ENCODE results near the gene CARD14. TPM values are rescaled to one million over a fixed set of nuclear protein-coding genes. Genes with fewer than 3 reads are reported as not detected.

CARD14 gene
- total and polyA plus RNA-seq, 12 donors = 0.30 to 3.4 (median 1.1) TPM

DNA sequence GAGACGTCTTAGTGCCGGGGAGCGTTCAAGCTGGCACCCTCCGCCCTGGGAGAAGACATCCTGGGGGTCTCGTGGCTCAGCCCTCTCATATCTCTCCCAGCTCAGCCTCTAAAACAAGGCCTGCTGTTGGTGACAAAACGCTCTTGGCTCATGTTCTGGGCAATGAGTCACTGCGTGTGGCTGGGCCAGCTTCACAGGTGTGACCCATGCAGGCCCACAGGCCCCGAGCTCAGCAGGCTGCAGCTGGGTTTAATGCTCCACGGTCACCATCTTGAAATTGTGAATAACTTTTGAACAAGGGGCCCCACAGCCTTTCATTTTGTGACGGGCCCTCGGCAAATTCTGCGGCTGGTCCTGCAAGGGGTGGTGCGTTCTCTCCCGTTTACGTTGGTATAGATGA, 46.0 kb upstream of the CARD14 start:
- Histone ChIP-seq H3K9me3 (replicated peaks in 1 of 3) (no peaks in the 10 kb centered on the region), H3K27me3 (no peaks in the 10 kb centered on the region), H3K27ac (no peak overlapping the region), H3K36me3 (replicated peaks in 1 of 2) (no peaks in the 10 kb centered on the region), H3K4me1 (replicated peaks in 1 of 2) (no peaks in the 10 kb centered on the region), H3K4me3 (no peak overlapping the region)
- DNase-seq = peak; percentile 68 to 84 (median 81)
- no peak for TF ChIP-seq POLR2A (IDR thresholded peaks at IDR 0.05)
- TF ChIP-seq, protein P1, sequence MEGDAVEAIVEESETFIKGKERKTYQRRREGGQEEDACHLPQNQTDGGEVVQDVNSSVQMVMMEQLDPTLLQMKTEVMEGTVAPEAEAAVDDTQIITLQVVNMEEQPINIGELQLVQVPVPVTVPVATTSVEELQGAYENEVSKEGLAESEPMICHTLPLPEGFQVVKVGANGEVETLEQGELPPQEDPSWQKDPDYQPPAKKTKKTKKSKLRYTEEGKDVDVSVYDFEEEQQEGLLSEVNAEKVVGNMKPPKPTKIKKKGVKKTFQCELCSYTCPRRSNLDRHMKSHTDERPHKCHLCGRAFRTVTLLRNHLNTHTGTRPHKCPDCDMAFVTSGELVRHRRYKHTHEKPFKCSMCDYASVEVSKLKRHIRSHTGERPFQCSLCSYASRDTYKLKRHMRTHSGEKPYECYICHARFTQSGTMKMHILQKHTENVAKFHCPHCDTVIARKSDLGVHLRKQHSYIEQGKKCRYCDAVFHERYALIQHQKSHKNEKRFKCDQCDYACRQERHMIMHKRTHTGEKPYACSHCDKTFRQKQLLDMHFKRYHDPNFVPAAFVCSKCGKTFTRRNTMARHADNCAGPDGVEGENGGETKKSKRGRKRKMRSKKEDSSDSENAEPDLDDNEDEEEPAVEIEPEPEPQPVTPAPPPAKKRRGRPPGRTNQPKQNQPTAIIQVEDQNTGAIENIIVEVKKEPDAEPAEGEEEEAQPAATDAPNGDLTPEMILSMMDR (IDR thresholded peaks at IDR 0.05) = no peak
- intact Hi-C loops (cut with DNase I) = no loop called here
- WGBS, 4 donors = 68 to 73% (median 69%) methylated on average over 12 to 15 of the region's 15 CpGs

DNA sequence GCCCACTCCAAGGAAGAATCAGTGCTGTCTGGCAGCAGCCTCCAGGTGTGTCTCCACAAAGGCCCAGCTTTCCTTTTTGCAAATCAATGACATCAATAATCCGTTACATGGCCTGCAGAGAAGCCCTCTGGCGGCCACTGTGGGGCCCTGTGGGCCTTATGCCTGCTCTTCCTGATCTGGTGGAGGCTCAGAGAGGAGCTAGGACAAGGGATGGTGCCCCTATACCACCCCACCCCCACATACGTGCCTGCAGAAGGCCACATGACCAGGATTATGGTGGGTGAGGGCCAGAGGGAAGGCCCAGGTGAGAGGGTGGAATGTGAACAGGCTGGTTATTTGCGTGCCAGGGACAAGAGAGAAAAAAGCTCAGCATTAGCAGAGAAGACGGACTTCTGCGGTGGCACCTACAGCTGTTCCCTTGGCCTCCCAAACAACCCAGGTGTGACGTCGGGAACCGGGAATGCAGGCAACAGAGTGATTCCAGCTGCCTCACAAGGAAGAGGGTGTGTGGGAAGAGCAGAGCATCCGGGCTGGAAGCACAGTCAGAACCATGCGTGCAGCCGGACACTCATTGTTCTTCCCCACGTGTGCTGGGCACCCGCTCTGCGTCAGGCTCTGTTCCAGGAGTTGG, 45.4 kb upstream of the CARD14 start:
- WGBS, 4 donors = 71 to 77% (median 75%) methylated on average over 13 to 15 of the region's 15 CpGs
- Histone ChIP-seq H3K27ac (no peak overlapping the region), H3K36me3 (replicated peaks in 1 of 2) (no peaks in the 10 kb centered on the region), H3K9me3 (replicated peaks in 1 of 3) (no peaks in the 10 kb centered on the region), H3K4me1 (replicated peaks in 1 of 2) (no peaks in the 10 kb centered on the region), H3K4me3 (no peak overlapping the region), H3K27me3 (no peaks in the 10 kb centered on the region)
- intact Hi-C loops (cut with DNase I) = no loop called here
- no peak for TF ChIP-seq POLR2A (IDR thresholded peaks at IDR 0.05)
- TF ChIP-seq, protein P1 (IDR thresholded peaks at IDR 0.05) = peak in 1 of 6 experiments; percentile 21
- peak in 3 of 7 donors; percentile 2 to 6 (median 5) for DNase-seq

DNA sequence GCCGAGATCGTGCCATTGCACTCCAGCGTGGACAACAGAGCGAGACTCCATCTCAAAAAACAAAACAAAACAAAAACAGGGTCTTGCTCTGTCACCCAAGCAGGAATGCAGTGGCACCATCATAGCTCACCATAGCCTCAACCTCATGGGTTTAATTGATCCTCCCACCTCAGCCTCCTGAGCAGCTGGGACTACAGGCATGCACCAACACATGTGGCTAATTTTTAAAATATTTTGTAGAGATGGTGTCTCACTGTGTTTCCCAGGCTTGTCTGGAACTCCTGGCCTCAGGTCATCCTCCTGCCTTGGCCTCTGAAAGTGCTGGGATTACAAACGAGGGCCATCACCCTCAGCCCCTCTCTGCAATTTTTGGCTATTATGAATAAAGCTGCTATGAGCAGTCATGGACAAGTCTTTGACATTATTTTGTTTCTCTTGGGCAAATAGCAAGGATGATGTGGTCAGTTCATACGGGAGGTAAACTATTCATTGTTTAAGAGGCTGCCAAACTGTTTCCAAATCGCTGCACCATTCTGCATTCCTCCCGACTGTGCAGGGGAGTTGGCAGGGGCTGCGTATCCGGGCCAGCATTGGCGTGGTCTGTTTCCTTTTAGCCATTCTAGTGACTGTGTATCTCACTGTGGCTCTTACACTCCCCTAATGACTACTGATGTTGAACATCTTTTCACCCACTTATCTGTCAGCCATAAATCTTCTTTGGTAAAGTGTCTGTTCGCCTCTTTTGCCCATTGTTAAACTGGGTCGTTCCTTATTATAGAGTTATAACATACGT, 44.0 kb upstream of the CARD14 start:
- intact Hi-C loops (cut with DNase I) = no loop called here
- no peak overlapping the region for H3K27ac ChIP-seq
- no peaks in the 10 kb centered on the region for H3K9me3 ChIP-seq (replicated peaks in 1 of 3)
- no peaks in the 10 kb centered on the region for H3K27me3 ChIP-seq
- 68 to 80% (median 75%) methylated on average over 12 to 14 of the region's 14 CpGs for WGBS, 4 donors
- no peaks in the 10 kb centered on the region for H3K4me1 ChIP-seq (replicated peaks in 1 of 2)
- TF ChIP-seq, protein P1 (IDR thresholded peaks at IDR 0.05) = no peak
- TF ChIP-seq POLR2A (IDR thresholded peaks at IDR 0.05) = no peak
- H3K4me3 ChIP-seq = no peak overlapping the region
- peak in 1 of 7 donors; percentile 2 for DNase-seq
- no peaks in the 10 kb centered on the region for H3K36me3 ChIP-seq (replicated peaks in 1 of 2)

DNA sequence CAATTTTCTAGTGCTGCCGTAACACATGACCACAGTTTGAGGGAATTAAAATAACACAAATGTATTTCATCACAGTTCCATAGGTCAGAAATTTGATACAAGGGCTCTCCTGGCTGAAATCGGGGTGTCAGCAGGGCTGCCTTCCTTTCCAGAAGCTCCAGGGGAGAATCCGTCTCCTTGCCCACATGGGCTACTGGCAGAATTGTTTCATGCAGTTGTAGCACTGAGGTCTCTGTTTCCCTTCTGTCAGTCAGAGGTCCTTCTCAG, 43.4 kb upstream of the CARD14 start:
- H3K27ac ChIP-seq = no peak overlapping the region
- 79 to 87% (median 81%) methylated on average over 3 of the region's 3 CpGs for WGBS, 4 donors
- no peaks in the 10 kb centered on the region for H3K9me3 ChIP-seq (replicated peaks in 1 of 3)
- no peaks in the 10 kb centered on the region for H3K4me1 ChIP-seq (replicated peaks in 1 of 2)
- intact Hi-C loops (cut with DNase I) = no loop called here
- no peaks in the 10 kb centered on the region for H3K36me3 ChIP-seq (replicated peaks in 1 of 2)
- TF ChIP-seq, protein P1 (IDR thresholded peaks at IDR 0.05) = no peak
- TF ChIP-seq POLR2A (IDR thresholded peaks at IDR 0.05) = no peak
- no peak for DNase-seq
- no peak overlapping the region for H3K4me3 ChIP-seq
- H3K27me3 ChIP-seq = no peaks in the 10 kb centered on the region
